Mesenchymal stem cell (in vitro differentiated cells and primary cell): Measurements from ENCODE around the gene SRPK2.
A peak's percentile ranks its signal among the peaks of the same experiment; 100 is the strongest.

Experiments
- DNase-seq: peaks from one replicate; pipeline ENCODE4 v3.0.0-alpha.2; 2013
- H2AFZ ChIP-seq: one replicate; pipeline ENCODE4 v1.6.1; 2013; ENCODE audit warnings: low read depth, mild to moderate bottlenecking, control low read depth, inconsistent platforms, low read length, moderate library complexity
- H2AK5ac ChIP-seq: 2 replicates; pipeline ENCODE4 v1.6.1; 2013; ENCODE audit warnings: low read length, moderate library complexity, mild to moderate bottlenecking, inconsistent platforms; ENCODE audit not compliant: severe bottlenecking
- H2BK120ac ChIP-seq: one replicate; pipeline ENCODE4 v1.6.1; 2013; ENCODE audit warnings: low read depth, mild to moderate bottlenecking, inconsistent platforms, low read length, moderate library complexity
- H2BK12ac ChIP-seq, 2 experiments: one replicate each; pipeline ENCODE4 v1.6.1; 2013; ENCODE audit warnings: inconsistent platforms in 2 of 2, low read length in 2 of 2, mild to moderate bottlenecking in 2 of 2, moderate library complexity in 2 of 2, control low read depth in 1 of 2
- H2BK15ac ChIP-seq: one replicate; pipeline ENCODE4 v1.6.1; 2013; ENCODE audit warnings: mild to moderate bottlenecking, low read depth, inconsistent platforms; ENCODE audit not compliant: poor library complexity, severe bottlenecking
- H2BK5ac ChIP-seq: 2 replicates; pipeline ENCODE4 v1.6.1; 2013; ENCODE audit warnings: low read depth, mild to moderate bottlenecking, low read length, control low read depth, inconsistent platforms; ENCODE audit not compliant: poor library complexity, severe bottlenecking
- H3K14ac ChIP-seq, 2 experiments: one replicate each; pipeline ENCODE4 v1.6.1; 2013; ENCODE audit warnings: inconsistent platforms in 2 of 2, low read length in 2 of 2, control low read depth in 1 of 2, mild to moderate bottlenecking in 1 of 2, moderate library complexity in 1 of 2
- H3K18ac ChIP-seq, 2 experiments: one replicate each; pipeline ENCODE4 v1.6.1; 2013; ENCODE audit warnings: inconsistent platforms in 2 of 2, low read length in 2 of 2, control low read depth in 1 of 2, low read depth in 1 of 2, mild to moderate bottlenecking in 1 of 2
- H3K23ac ChIP-seq, 2 experiments: one replicate each; pipeline ENCODE4 v1.6.1; 2013; ENCODE audit warnings: inconsistent platforms in 2 of 2, low read length in 2 of 2, mild to moderate bottlenecking in 2 of 2, moderate library complexity in 2 of 2, control low read depth in 1 of 2
- H3K27ac ChIP-seq: 2 replicates; pipeline ENCODE4 v1.5.1; 2013; ENCODE audit warnings: mild to moderate bottlenecking, moderate library complexity, low read length, control low read depth, inconsistent platforms; ENCODE audit not compliant: poor library complexity, severe bottlenecking
- H3K27me3 ChIP-seq, 2 experiments: 2 replicates each; pipeline versions ENCODE4 v1.6.1 to v1.7.0; 2013; ENCODE audit warnings: low read length in 2 of 2, mild to moderate bottlenecking in 2 of 2, moderate library complexity in 2 of 2, control low read depth in 1 of 2, inconsistent platforms in 1 of 2; ENCODE audit not compliant: control insufficient read depth in 1 of 2, insufficient read depth in 1 of 2
- H3K36me3 ChIP-seq, 2 experiments: 2 replicates each; pipeline versions ENCODE4 v1.6.1 to v1.7.0; 2013; ENCODE audit warnings: low read length in 2 of 2, control low read depth in 1 of 2, inconsistent platforms in 1 of 2, low read depth in 1 of 2, mild to moderate bottlenecking in 1 of 2; ENCODE audit not compliant: insufficient read depth in 2 of 2, control insufficient read depth in 1 of 2
- H3K4ac ChIP-seq, 2 experiments: one replicate each; pipeline ENCODE4 v1.6.1; 2013; ENCODE audit warnings: inconsistent platforms in 2 of 2, low read length in 2 of 2, mild to moderate bottlenecking in 2 of 2, moderate library complexity in 2 of 2, control low read depth in 1 of 2, low read depth in 1 of 2
- H3K4me1 ChIP-seq: 2 replicates; pipeline ENCODE4 v1.6.1; 2013; ENCODE audit warnings: low read depth, low read length, control low read depth; ENCODE audit not compliant: control insufficient read depth, insufficient read depth
- H3K4me2 ChIP-seq: 2 replicates; pipeline ENCODE4 v1.6.1; 2013; ENCODE audit warnings: low read length, mild to moderate bottlenecking, inconsistent platforms; ENCODE audit not compliant: poor library complexity, severe bottlenecking
- H3K4me3 ChIP-seq, 2 experiments: 2 replicates each; pipeline versions ENCODE4 v1.5.1 to v1.7.0; 2013; ENCODE audit warnings: low read length in 2 of 2, mild to moderate bottlenecking in 2 of 2, control low read depth in 1 of 2, low read depth in 1 of 2; ENCODE audit not compliant: insufficient read depth in 1 of 2
- H3K79me1 ChIP-seq: replicated peaks from 2 replicates; pipeline ENCODE4 v1.6.1; 2013; ENCODE audit warnings: mild to moderate bottlenecking, control low read depth, low read length, inconsistent platforms; ENCODE audit not compliant: poor library complexity, severe bottlenecking
- H3K9ac ChIP-seq: 2 replicates; pipeline ENCODE4 v1.7.0; 2013; ENCODE audit warnings: mild to moderate bottlenecking, low read length, moderate library complexity
- H3K9me3 ChIP-seq: 2 replicates; pipeline ENCODE4 v1.7.0; 2013; ENCODE audit warnings: mild to moderate bottlenecking, low read length; ENCODE audit not compliant: control insufficient read depth
- H4K8ac ChIP-seq: one replicate; pipeline ENCODE4 v1.6.1; 2013; ENCODE audit warnings: inconsistent platforms, mild to moderate bottlenecking, low read length, moderate library complexity
- H4K91ac ChIP-seq: one replicate; pipeline ENCODE4 v1.6.1; 2013; ENCODE audit warnings: mild to moderate bottlenecking, low read length, inconsistent platforms
- WGBS: methylation state at CpG from one replicate; pipeline ENCODE4 v1.1.7; 2013; ENCODE audit warnings: mixed read lengths; 5-methylcytosine and 5-hydroxymethylcytosine counted together

SRPK2 gene

DNA sequence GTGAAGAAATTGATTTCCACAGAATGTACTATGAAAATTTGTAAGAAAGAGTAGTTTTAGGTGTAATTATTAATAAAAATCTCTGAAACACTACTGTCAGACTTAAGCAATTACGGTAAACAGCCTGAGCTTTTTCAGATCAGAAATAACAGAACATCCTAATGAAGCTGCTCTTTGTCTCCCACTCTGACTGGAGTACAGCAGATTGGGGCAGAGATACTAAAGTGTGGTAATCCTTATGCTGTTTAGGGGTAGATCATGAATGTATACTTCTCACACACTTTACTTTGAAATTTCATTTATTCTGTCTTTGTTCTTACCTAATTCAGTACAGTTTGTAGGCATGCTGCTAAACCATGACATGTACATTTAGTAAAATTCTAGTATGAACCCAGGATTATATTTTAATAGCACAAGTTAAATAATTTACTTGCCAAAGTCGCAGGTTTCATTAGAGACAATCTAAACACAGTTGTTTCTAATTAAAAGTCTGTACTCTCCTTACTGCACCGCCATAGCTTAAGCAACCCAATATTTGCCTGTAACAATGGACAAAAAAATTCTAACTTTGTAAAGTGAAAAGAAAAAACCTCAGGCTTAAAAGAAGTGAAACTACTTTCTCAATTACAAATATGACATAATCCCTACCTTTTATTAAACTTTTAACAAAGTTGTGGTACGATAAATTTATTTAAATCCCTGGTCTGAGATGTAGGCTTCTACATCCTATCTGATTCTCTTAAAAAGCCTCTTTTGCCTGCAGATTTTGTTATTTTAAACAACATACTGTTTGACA is 286.0 kb downstream of the SRPK2 start:
- 100% methylated on average over 2 of the region's 4 CpGs for WGBS
- H2BK5ac ChIP-seq, result no peak overlapping the region
- H3K4me1 ChIP-seq, result peaks cover 1% of the 10 kb centered on the region
- no peak overlapping the region for H3K4me2 ChIP-seq
- no peak overlapping the region for H2AFZ ChIP-seq
- H3K9ac ChIP-seq, result peak overlapping the region; percentile 36
- H3K79me1 ChIP-seq, result peaks cover 13% of the 10 kb centered on the region
- no peak overlapping the region for H2AK5ac ChIP-seq
- DNase-seq, result no peak
- H3K27ac ChIP-seq, result no peak overlapping the region
- no peak overlapping the region for H4K91ac ChIP-seq
- no peak overlapping the region for H2BK15ac ChIP-seq
- no peak overlapping the region for H3K23ac ChIP-seq
- no peak overlapping the region for H3K4ac ChIP-seq
- no peak overlapping the region for H3K18ac ChIP-seq
- H3K4me3 ChIP-seq, result no peak overlapping the region
- no peak overlapping the region for H4K8ac ChIP-seq
- peaks cover 16 to 98% of the 10 kb centered on the region in 2 experiments for H3K36me3 ChIP-seq
- no peaks in the 10 kb centered on the region for H3K27me3 ChIP-seq
- H3K9me3 ChIP-seq, result no peaks in the 10 kb centered on the region
- H2BK12ac ChIP-seq, result no peak overlapping the region
- no peak overlapping the region for H2BK120ac ChIP-seq
- no peak overlapping the region for H3K14ac ChIP-seq

DNA sequence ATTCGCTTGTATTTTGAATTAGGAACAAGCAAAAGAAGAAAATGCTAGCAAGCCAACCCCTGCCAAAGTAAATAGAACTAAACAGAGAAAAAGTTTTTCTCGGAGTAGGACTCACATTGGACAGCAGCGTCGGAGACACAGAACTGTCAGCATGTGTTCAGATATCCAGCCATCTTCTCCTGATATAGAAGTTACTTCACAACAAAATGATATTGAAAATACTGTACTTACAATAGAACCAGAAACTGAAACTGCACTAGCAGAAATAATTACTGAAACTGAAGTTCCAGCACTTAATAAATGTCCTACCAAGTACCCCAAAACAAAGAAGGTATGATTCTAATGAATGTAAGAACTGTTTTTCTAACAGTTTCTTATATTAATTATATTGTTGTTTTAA is 286.9 kb downstream of the SRPK2 start:
- peaks cover 5% of the 10 kb centered on the region for H3K4me1 ChIP-seq

DNA sequence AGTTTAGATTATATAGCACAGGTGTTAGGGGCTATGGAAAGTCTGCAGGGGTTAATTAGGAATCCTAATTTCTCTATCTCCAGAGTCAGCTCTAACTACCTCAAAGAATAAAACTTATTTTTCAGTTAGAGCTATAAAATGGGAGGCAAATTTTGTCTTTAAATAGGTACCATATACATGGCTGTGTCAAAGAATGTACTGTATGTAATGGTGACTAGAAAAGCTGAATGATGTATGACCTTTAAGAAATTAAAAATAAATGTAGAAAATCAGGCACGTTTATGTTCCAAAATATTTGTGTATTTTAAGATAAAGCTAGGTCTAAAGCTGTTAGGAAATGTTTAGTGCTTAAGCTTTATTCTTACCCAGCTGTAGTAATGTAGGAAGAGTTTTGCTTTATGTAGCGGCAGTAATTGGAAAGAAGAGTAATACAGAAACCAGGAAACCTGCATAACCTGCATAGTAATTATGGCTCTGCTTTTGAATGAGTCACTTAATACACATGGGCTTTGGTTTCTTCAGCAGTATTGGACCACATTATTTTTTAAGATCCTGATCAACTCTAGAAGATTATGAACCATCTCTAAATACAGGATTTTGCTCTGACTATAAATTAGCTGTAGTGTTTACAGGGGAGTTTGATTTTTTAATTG is 289.7 kb downstream of the SRPK2 start:
- H4K8ac ChIP-seq, result no peak overlapping the region
- no peak overlapping the region for H2BK12ac ChIP-seq
- DNase-seq, result no peak
- H3K4me2 ChIP-seq, result no peak overlapping the region
- H3K4ac ChIP-seq, result no peak overlapping the region
- H3K9ac ChIP-seq, result no peak overlapping the region
- no peak overlapping the region for H3K23ac ChIP-seq
- WGBS, result 98% methylated on average over 1 of the region's 2 CpGs
- H2BK15ac ChIP-seq, result no peak overlapping the region
- no peak overlapping the region for H4K91ac ChIP-seq
- no peaks in the 10 kb centered on the region for H3K9me3 ChIP-seq
- no peak overlapping the region for H3K18ac ChIP-seq
- H3K14ac ChIP-seq, result no peak overlapping the region
- H3K4me3 ChIP-seq, result no peak overlapping the region
- H2BK5ac ChIP-seq, result no peak overlapping the region
- no peaks in the 10 kb centered on the region for H3K27me3 ChIP-seq
- no peak overlapping the region for H2BK120ac ChIP-seq
- H3K4me1 ChIP-seq, result peaks cover 5% of the 10 kb centered on the region
- peaks cover 0 to 95% of the 10 kb centered on the region in 2 experiments for H3K36me3 ChIP-seq
- peaks cover 3% of the 10 kb centered on the region for H3K79me1 ChIP-seq
- no peak overlapping the region for H3K27ac ChIP-seq
- H2AFZ ChIP-seq, result no peak overlapping the region
- no peak overlapping the region for H2AK5ac ChIP-seq

More for the DNA sequence above, 286.9 kb downstream of the SRPK2 start:
- Histone ChIP-seq H3K18ac (no peak overlapping the region), H2AK5ac (no peak overlapping the region), H2AFZ (no peak overlapping the region), H3K79me1 (peaks cover 9% of the 10 kb centered on the region), H3K9me3 (no peaks in the 10 kb centered on the region), H3K27me3 (no peaks in the 10 kb centered on the region), H3K4me2 (no peak overlapping the region), H3K4me3 (no peak overlapping the region), H3K9ac (peak overlapping the region; percentile 36), H3K4ac (no peak overlapping the region), H2BK12ac (no peak overlapping the region), H4K91ac (no peak overlapping the region), H3K14ac (no peak overlapping the region), H2BK120ac (no peak overlapping the region), H4K8ac (no peak overlapping the region), H3K23ac (no peak overlapping the region), H2BK15ac (no peak overlapping the region), H3K36me3 (peaks cover 10 to 97% of the 10 kb centered on the region in 2 experiments), H3K27ac (no peak overlapping the region), H2BK5ac (no peak overlapping the region)
- no peak for DNase-seq
- WGBS, result 100% methylated on average over 2 of the region's 4 CpGs

DNA sequence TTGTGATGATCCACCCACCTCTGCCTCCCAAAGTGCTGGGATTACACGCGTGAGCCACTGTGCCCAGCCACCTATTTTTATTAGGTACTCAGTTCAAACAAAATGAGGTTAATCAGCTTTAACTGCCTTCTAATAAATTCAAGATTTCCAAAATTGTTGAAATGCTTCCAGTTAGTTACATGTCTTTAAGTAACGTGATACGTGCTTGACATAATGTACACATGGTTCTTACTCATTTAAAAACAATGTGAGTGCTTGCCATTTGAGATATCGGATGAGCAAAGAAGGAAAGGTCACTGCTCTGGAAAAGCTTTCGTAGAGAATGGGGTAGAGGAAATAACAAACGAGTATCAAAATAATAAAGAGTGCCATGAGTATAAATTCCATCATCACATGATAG is 291.1 kb downstream of the SRPK2 start:
- no peak overlapping the region for H3K4ac ChIP-seq
- H3K27ac ChIP-seq, result no peak overlapping the region
- no peak overlapping the region for H3K4me3 ChIP-seq
- no peak overlapping the region for H3K14ac ChIP-seq
- H3K9ac ChIP-seq, result no peak overlapping the region
- no peak overlapping the region for H2AK5ac ChIP-seq
- no peak overlapping the region for H4K8ac ChIP-seq
- H3K79me1 ChIP-seq, result peaks cover 5% of the 10 kb centered on the region
- no peak overlapping the region for H2BK5ac ChIP-seq
- H3K4me1 ChIP-seq, result peaks cover 5% of the 10 kb centered on the region
- H4K91ac ChIP-seq, result no peak overlapping the region
- 37% methylated on average over 4 of the region's 7 CpGs for WGBS
- H2BK120ac ChIP-seq, result no peak overlapping the region
- peaks cover 3 to 97% of the 10 kb centered on the region in 2 experiments for H3K36me3 ChIP-seq
- H2BK12ac ChIP-seq, result no peak overlapping the region
- H2BK15ac ChIP-seq, result no peak overlapping the region
- no peak overlapping the region for H3K18ac ChIP-seq
- DNase-seq, result peak; percentile 85
- H2AFZ ChIP-seq, result no peak overlapping the region
- no peaks in the 10 kb centered on the region for H3K9me3 ChIP-seq
- H3K27me3 ChIP-seq, result no peaks in the 10 kb centered on the region
- no peak overlapping the region for H3K23ac ChIP-seq
- H3K4me2 ChIP-seq, result no peak overlapping the region
